ENCODE measurements around the gene ABHD8.

- TF ChIP-seq ZNF671 (CRISPR knock-in tag; IDR thresholded peaks at IDR 0.05) (no peak), CREM (CRISPR knock-in tag; IDR thresholded peaks at IDR 0.05) (no peak), TEAD4 (CRISPR knock-in tag; IDR thresholded peaks at IDR 0.05) (no peak), SOX15 (CRISPR knock-in tag; IDR thresholded peaks at IDR 0.05) (no peak), JUN (CRISPR knock-in tag; IDR thresholded peaks at IDR 0.05) (no peak), SP1 (CRISPR knock-in tag; conservative IDR thresholded peaks at IDR 0.05) (no peak), CTCF (IDR thresholded peaks at IDR 0.05) (no peak)
Observed at GRCh38 chr19:17256130-17256529, 47.1 kb downstream of the ABHD8 start.

All from WTC11 (cell line).